Endothelial cell of hepatic sinusoid (primary cell): ENCODE data around the gene TEX2.
"Not testable (repeated sequence)": the region's sequence is repeated elsewhere in the genome, so short reads cannot be mapped to it uniquely, and the experiment has no call there.

Experiments used
- in situ Hi-C: cut with HindIII; loops from 2 replicates; pipeline ENCODE4 v1.10.0; 2017; ENCODE audit warnings: low sequenced_read_pairs

Gene TEX2

DNA sequence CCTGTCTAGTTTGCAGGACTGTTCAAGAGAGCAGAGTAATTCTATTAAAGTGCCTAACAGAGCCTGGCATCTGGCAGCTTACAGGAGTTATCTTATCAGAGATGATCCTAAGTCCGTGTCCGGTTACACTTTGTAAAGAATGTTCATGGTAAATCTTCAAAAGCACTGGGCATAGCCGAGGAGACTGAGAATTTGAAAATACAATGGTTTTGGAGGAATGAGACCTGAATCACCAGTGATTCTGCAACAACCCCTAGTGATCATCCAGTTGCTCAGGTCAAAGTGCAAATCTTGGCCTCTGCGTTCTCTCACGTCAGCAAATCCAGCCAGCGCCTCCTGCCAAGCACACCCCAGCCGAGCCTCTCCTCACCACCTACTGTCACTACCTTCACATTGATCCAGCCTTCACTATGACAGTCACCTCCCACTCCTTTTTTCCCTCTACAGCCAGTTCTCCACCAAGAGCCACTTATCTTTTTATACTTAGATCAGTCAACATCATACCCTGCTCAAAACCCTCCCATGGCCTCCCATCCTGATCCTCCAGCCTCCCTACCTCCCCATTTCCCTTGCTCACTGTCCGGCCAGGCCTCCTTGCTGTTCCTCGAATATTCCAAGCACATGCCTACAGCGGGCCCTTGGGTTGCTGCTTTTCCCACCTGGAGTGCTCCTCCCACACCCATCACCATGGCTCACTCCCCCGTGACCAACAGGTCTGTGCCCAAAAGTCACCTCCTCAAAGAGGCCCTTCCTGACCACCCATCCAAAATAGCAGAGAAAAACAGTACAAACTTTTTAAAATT lies 75.8 kb downstream of the TEX2 start:
- in situ Hi-C loops, result no loop called here

DNA sequence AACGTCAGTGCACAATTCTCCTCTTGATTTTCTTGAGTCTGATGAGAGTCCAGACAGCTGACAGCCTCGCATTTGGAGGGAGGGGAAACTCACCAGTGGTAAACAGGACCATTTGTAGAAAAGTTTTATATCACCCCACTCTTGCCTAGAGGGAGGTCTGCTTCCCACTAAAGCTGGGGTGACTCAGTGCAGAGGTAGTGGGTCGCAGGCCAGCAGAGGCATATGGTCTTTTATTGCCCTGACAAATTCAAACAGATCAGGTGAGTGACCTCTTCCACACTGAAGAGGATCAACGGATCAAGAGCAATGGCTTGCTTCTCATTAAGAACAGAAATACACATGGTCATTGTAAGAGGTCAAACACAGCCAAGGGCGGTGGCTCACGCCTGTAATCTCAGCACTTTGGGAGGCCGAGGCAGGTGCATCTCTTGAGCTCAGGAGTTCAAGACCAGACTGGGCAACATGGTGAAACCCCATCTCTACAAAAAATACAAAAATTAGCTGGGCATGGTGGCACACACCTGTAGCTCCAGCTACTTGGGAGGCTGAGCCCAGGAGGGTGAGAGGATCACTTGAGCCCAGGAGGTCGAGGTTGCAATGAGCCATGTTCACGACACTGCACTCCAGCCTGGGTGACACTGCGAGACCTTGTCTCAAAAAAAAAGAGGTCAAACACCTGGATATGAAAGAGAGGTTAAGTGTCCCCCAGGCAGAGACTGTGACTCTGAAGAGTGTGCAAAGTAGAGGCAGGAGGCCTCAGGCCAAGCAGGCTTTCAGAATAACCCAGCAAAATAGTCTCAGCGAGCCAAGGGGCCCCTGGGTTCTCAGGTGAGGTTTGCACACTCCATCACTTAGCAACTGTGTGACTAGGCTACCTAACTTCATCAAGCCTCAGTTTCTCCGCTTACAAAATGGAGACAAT lies 76.6 kb downstream of the TEX2 start:
- in situ Hi-C loops, result no loop called here

DNA sequence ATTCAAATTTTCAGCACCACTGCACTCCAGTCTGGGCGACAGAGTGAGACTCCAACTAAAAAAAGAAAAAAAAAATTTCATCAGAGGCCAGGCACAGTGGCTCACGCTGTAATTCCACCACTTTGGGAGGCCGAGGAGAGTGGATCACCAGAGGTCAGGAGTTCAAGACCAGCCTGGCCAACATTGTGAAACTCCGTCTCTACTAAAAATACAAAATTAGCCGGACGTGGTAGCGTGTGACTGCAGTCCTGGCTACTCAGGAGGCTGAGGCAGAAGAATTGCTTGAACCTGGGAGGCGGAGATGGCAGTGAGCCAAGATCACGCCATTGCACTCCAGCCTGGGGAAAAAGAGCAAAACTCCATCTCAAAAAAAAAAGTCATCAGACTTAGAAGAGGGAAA lies 77.5 kb downstream of the TEX2 start:
- in situ Hi-C loops, result not testable (repeated sequence)

DNA sequence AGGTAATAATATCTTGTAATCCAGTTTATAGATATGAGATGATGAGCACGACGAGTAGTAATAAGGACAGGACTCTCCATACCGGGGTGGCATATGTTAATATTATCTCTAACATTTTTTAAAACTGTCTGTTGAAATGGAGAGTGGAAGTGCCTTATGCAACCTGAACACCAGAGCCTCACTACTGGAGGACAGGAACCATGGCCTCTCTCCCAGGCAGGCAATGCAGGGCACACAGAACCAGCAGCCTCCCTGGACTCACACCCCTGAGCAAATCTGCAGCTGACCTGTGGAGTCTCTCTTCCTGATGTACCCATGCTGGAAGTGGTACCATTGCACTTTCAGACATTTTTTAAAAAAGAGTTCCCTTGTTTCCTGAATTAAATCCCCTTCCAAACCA lies 78.0 kb downstream of the TEX2 start:
- in situ Hi-C loops, result no loop called here

DNA sequence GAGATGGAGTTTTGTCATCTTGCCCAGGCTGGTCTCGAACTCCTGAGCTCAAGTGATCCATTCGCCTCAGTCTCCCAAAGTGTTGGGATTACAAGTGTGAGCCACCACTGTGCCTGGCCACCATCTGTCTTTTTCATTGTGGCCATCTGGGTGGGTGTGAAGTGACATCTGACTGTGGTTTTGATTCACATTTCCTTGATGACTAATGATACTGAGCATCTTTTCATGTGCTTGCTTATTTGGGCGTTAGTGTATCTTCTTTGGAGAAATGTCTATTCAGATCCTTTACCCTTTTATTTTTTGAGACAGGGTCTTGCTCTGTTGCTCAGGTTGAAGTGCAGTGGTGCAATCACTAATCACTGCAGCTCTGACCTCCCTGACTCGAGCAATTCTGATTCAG lies 79.2 kb downstream of the TEX2 start:
- in situ Hi-C loops, result no loop called here

DNA sequence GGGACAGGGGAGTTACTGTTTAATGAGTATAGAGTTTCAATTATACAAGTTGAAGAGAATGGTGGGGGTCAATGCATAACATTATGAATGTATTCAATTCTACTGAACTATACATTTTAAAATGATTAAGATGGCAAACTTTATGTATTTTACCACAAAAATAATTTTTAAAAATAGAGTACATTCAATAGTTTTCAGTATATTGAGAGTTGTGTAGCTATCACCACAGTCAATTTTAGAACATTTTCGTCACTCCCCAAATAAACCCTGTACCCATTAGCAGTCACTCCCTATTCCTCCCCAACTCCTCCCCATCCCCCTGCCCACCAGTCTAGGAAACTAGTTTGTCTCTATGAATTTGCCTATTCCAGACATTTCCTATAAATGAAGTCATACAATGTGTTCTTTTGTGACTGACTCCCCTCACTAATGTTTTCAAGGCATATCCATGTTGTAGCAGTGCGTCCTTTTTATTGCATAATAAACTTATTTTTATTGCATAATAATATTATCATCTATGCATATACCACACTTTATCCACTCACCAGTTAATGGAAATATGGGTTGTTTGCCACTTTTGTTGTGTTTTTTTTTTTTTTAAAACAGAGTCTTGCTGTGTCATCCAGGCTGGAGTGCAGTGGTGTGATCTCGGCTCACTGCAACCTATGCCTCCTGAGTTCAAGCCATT lies 80.6 kb downstream of the TEX2 start:
- in situ Hi-C loops, result no loop called here

DNA sequence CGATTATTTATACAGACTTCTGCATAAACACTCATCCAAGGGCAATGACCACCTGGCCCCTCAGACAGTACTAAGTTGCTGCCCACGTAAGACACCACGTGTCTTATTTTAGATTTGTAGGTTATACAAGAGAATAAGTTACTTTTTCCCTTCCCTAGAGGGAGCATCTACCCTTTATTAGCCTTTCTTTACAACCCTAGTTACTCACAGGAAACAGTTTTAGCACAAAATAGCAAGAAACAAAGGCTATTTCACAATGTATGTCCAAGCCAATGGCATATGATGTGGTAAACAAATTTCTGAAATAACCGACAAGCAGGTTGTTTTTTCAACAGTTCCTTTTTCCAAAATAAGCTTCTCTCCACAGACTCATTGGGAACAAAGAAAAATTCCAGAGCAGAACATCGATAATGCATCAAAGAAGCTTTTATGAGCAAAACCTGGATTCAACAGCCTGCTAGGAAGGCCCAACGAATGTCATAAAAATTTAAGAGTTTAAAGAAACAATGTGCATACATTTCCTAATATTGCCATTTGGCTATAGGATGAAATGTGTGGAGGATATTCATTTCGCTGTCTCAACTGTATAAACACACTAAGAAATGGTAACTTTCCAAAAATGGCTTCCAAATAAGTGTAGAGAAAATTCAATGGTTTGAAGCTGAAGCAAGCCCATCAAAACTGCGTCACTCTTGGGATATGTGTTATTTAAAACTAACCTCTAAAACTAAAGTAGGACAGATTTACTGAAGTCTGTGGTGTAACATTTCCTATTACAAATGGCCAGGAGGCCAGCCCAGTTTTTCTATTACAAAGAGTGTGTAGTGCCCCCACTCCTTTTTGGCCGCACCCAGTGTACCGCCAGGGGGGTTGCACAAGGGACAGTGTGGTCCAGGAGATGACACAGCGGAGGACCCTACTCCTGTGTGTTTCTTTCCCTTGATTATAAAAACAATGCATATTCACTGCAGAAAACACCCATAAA lies 82.7 kb downstream of the TEX2 start:
- in situ Hi-C loops, result no loop called here

DNA sequence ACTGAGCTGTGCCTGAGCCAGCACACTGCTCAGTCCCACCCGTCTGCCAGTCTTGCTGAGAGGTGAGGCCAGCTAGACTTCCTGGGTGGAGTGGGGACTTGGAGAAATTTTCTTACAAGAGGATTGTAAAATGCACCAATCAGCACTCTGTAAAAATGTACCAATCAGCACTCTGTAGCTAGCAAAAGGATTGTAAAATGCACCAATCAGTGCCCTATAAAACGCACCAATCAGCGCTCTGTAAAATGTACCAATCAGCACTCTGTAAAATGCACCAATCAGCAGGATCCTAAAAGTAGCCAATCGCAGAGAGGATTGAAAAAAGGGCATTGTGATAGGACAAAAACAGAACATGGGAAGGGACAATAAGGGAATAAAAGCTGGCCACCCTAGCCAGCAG lies 84.0 kb downstream of the TEX2 start:
- in situ Hi-C loops, result not testable (repeated sequence)

DNA sequence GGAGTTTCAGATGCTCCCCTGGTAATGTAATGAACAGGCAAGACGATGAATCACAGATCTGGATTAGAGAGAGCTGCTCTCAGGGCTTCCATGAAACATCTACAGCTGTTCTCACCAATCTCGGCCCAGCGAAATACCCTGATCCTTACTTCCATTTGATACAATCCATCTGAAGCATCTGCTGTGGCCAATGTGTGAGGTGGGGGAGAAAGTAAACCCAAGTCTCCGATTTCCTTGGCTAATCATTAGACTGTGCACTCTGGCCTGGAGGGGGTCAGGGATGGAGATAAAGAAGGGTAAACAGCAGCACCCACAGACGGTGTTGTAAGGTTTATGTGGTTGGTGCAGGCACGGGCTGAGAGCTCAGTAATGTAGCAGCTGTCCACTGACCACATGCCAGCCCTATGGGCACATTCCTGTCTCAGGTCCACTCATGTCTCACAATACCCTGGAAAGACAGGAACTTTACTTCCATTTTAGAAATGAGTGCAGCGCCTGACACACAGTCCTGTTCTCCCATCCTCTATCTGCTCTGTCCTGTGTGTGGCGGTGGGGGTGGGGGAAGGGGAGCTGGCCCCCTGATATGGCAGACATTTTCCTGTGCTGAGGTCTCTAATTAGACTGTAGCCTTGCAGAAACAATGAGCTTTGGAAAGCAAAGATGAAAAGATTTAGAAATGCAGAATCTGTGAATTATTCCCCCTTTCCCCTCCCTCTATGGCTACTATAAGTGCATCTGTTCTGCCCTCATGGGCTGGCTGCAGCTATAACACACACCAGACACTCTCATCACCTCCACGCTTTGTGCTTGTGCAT lies 84.8 kb downstream of the TEX2 start:
- in situ Hi-C loops, result no loop called here

DNA sequence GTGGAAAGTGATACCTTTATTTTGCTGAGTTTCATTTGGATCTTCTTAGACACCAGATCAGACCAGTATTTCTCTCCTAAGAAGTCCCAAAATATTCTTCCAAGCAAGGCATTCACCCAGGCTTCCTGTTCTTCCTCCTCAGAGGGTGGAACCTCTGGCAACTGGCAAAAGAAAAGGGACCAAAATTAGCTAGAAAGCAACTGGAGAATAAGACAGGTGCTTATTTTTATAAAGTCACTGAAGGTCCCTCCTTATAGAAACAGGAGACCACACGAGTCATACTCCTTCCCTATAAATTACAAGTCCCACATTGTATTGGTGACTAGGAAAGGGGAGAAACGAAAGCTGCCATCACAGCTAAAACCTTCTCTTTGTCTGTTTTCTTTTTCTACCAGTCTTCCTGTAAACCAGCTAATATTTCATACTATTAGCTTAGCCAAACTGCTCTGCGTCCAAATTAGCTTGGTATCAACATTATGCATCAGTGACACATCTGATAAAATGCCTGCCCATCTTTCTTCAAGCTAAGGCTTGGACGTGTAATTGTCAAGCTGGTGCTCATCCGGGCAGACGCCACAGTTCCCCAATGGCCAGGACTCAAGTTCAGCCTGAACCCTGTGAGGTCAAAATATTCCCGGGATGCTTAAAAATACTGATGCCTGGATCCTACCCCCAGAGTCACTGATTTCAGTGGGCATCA lies 85.6 kb downstream of the TEX2 start:
- in situ Hi-C loops, result no loop called here

DNA sequence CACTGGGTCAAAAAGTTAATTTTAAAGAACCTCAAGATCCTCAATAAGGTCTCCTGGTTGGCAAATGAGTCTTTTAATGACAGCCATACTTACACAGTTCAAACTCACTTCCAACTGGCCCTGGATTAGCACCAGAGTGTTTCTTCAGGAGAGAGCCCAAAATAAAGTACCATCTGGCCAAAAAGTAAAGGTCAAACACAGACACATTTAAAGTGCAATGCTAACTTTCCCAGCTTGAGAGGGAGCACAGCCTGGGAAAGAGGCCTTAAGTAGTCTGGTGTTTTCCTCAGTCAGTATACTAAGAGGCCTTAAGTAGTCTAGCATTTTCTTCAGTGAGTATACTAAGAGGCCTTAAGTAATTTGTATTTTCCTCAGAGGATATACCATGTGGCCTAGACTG lies 86.5 kb downstream of the TEX2 start:
- in situ Hi-C loops, result no loop called here

DNA sequence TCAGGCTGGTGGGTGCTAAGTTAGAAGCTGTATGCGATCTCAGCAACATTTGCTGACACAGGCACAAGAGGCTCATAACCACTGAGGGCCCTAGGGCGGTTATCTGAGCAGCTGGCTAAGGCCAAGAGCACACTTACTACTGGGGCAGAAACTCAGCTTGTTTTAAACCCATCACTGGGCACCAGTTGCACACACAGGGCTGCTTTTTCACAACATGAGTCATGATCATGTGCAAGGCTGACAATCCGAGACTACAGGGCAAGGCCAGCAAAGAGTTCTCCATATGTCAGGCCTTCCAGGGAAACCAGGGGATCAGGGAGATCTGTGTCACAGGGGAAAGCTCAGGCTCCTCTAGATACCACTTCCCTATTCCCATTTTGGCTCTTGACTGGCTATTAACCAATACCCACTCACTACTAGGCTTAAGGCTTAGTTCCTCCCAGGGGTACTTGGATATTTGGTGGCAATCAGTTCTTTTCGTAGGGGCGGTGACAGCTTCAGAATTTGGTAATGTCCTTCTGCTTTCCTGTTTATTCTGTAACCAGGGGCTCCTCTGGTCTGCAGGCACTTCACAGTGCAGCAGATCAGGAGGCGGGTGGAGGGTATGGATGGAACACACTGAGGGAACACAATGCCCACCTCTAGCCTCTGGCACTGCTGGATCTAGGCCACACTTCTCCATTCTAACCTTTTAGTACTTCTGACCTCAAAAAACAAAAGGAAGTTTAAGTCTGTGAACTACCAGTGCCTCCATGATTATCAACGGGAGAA lies 88.2 kb downstream of the TEX2 start:
- in situ Hi-C loops, result no loop called here

DNA sequence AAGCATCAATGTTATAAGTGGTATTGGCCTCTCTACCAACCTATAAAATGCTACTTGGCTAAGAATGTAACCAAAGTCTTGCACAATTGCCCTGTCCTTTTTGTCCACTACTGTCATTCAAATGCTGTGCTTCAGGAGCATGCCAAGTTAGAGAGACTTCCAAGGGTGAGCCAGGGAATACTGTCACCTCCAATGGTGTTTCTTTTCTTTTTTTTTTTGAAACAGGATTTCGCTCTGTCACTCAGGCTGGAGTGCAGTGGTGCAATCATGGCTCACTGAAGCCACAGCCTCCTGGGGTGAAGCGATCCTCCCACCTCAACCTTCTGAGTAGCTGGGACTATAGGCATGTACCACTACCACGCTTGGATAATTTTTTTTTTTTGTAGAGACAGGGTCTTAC lies 89.4 kb downstream of the TEX2 start:
- in situ Hi-C loops, result no loop called here

DNA sequence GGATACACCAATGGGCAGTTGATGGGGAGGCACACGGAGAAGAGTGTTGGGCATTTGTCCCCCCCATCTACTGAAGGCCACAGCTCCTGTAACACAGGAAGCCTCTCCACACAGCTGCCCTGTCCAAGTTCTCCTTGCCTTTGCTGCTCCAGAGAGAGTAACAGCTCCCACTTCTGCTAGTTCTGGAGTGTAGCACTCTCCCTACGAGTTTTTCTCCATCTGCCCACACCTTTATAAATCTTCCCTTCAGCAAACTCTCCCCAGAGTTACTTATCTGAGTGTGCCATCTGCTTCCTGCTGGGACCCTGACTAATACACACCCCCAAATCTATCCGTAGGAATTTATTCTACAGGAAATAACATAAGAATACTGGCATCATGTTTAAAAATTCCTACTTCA lies 90.5 kb downstream of the TEX2 start:
- in situ Hi-C loops, result no loop called here

DNA sequence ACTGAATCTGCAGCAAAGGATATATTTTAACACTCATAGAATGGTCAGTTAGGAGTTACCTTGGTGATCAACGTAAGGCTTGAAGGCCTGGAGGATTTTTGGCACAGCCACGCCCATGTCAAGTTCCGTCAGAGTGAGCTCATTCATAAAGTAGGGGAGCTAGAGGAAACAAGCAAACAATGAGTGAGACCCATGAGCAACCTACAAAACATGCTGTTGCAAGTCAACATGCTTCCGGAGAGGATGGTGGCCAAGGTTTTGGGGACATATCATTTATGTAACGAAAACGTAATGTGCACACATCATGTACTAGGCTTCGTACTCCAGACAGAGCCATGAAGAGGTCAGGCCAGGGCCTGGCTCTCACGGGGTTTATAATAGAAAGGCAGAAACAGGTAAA lies 92.0 kb downstream of the TEX2 start:
- in situ Hi-C loops, result no loop called here

DNA sequence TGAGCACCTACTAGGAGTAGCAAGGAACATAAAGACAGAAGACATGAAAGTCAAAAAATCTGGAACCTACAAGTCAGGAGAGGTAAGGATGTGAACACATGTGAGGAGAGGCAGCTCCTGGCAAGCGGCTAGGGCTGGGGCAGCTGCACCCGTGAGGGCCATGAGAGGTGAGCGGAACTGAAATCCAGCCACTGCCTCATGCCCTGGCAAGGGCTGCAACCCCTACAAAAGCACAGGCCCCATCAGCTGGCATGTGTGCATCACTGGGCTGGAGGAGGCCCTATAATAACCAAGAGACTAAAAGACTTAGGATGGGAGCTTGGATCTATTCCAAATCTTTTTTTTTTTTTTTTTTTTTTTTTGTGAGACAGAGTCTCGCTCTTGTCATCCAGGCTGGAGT lies 92.8 kb downstream of the TEX2 start:
- in situ Hi-C loops, result no loop called here

DNA sequence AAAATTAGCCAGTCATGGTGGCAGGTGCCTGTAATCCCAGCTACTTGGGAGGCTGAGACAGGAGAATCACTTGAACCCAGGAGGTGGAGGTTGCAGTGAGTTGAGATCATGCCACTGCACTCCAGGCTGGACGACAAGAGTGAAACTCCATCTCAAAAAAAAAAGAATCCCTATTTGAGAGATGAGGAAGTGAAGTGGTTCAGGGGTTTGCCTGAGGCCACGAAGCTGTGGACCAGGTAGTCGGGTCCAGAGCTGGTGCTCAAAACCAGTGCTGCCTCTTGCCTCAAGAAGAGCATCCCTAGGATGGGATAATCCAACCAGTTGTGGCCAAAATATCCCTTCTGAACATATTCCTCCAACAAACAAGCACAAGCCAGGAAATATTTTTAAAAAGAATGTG lies 95.4 kb downstream of the TEX2 start:
- in situ Hi-C loops, result not testable (repeated sequence)

DNA sequence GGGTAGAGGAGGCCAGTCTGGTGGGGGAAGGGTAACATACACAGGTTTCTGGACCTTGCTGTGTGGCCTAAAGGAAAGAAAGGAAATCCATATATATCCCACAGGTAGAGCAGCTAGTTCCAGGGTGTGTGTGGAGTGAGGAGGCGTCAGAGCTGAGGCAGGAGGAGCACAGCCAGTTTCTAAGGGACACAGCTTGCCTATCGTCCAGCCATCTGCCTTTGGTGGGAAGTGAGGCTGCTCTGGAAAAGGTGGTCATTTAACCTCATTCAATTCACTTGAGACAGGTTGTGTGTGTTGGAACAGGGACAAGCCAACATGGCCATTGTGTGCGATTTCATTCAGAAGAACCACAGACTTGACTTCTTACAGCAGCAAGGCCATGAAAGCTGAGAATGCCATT lies 96.2 kb downstream of the TEX2 start:
- in situ Hi-C loops, result no loop called here
